ENCODE data around the gene CNTLN.
"Not testable (repeated sequence)": the region's sequence is repeated elsewhere in the genome, so short reads cannot be mapped to it uniquely, and the experiment has no call there.

GRCh38 chr9:17268531-17269188 lies 133.8 kb downstream of the CNTLN start:
- TF ChIP-seq, protein P1, sequence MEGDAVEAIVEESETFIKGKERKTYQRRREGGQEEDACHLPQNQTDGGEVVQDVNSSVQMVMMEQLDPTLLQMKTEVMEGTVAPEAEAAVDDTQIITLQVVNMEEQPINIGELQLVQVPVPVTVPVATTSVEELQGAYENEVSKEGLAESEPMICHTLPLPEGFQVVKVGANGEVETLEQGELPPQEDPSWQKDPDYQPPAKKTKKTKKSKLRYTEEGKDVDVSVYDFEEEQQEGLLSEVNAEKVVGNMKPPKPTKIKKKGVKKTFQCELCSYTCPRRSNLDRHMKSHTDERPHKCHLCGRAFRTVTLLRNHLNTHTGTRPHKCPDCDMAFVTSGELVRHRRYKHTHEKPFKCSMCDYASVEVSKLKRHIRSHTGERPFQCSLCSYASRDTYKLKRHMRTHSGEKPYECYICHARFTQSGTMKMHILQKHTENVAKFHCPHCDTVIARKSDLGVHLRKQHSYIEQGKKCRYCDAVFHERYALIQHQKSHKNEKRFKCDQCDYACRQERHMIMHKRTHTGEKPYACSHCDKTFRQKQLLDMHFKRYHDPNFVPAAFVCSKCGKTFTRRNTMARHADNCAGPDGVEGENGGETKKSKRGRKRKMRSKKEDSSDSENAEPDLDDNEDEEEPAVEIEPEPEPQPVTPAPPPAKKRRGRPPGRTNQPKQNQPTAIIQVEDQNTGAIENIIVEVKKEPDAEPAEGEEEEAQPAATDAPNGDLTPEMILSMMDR (IDR thresholded peaks at IDR 0.05) = not testable (repeated sequence)
- not testable (repeated sequence) for TF ChIP-seq EZH2phosphoT487, EZH2 (IDR thresholded peaks at IDR 0.05)
